GM10266 (cell line): ENCODE data around the gene FGF4.
A peak's percentile ranks its signal among the peaks of the same experiment; 100 is the strongest.

Experiments
- DNase-seq: peaks from one replicate; pipeline ENCODE4 v3.0.0; 2012; ENCODE audit errors: extremely low spot score
- CTCF ChIP-seq: IDR thresholded peaks from 2 replicates; pipeline ENCODE4 v1.5.1; 2012; ENCODE audit warnings: mild to moderate bottlenecking, low read depth; ENCODE audit not compliant: control insufficient read depth, insufficient read depth; ENCODE audit errors: missing control alignments

FGF4 gene

GRCh38 chr11:69729252-69729651, 45.9 kb downstream of the FGF4 start:
- DNase-seq = no peak
- no peak for TF ChIP-seq CTCF

DNA sequence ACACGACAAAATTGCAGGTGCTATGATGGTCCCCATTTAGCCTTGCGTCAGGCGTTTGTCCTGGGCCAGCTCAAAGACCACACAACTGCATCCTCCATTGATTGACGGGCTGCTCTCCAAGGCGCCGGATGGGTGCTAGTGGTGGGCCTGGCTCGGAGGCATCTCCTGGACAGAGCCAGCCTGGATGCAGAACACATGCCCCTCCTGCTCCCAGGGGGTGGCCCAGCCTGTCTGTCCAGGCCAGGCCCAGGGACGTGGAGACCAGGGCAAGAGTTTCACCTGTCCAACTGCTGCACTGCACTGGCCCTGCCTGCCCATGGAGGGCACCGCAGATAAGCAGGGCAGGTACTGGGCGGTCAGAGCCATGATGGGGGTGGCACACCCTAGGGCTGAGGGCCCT, 47.9 kb downstream of the FGF4 start:
- DNase-seq = no peak
- TF ChIP-seq CTCF = no peak

DNA sequence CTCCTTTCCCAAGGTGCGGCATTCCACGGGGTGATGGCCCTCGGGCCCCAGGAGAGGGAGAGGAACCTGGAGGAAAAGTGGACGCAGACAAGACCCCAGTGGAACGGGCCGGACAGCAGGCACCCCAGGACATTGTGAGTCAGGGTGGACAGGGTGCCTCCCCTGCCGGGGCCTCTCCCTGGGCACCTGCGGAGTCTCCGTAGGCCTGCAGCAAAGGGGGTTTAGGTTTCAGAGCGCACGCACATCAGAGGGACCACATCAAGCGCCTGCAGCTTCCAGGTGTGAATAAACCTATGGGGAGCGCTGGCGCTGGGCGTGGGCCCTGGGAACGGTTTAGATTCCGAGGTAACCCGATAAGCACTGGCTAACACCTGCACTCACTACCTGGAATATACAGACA, 48.7 kb downstream of the FGF4 start:
- DNase-seq = no peak
- TF ChIP-seq CTCF = no peak

DNA sequence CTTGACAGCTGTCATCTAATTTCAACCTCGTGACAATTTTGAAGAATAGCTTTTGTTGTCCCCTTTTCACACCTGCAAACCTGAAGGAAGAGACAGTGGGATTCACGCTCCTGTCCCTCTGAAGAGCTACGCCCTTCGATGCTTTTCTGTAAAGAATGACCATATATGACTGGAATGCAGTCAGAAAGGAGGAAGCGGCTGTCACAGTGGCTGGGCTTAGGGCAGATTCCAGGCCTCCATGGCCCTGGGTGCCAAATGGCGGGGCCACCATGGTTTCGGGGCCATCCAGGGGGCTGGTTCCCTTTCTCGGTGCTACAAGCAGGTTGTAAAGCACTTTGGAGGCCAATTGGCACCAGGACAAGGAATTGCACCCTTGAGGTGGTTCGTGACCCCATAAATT, 49.1 kb downstream of the FGF4 start:
- no peak for TF ChIP-seq CTCF
- no peak for DNase-seq

- no peak for DNase-seq
- peak; percentile 3 for TF ChIP-seq CTCF
Observed at GRCh38 chr11:69721745-69722144, 53.4 kb downstream of the FGF4 start.

- no peak for TF ChIP-seq CTCF
- no peak for DNase-seq
Observed at GRCh38 chr11:69721106-69721505, 54.0 kb downstream of the FGF4 start.
